Testis (tissue), 3 donors: ENCODE results near the gene EIF3C. TPM values are rescaled to one million over a fixed set of nuclear protein-coding genes. Genes with fewer than 3 reads are reported as not detected.
"Not testable (repeated sequence)": the region's sequence is repeated elsewhere in the genome, so short reads cannot be mapped to it uniquely, and the experiment has no call there.

Source experiments
- DNase-seq: peaks from one replicate; pipeline ENCODE4 v3.0.0-alpha.2; 2019
- H3K27ac ChIP-seq, 2 donors: fragments of 200-600 bp; sonication (generic); one replicate each; pipeline ENCODE4 v1.5.1; 2019
- H3K27me3 ChIP-seq: fragments of 200-600 bp; sonication (generic); one replicate; pipeline ENCODE4 v1.5.1; 2019
- H3K36me3 ChIP-seq: fragments of 200-600 bp; sonication (generic); one replicate; pipeline ENCODE4 v1.5.1; 2017; ENCODE audit warnings: low read depth; ENCODE audit errors: missing control alignments
- H3K4me1 ChIP-seq: fragments of 200-600 bp; sonication (generic); one replicate; pipeline ENCODE4 v1.5.1; 2019
- H3K4me3 ChIP-seq, 2 donors: fragments of 200-600 bp; sonication (generic); one replicate each; pipeline ENCODE4 v1.5.1; 2017 to 2019
- H3K9me3 ChIP-seq: fragments of 200-600 bp; sonication (generic); one replicate; pipeline ENCODE4 v1.5.1; 2017
- WGBS, 2 donors: methylation state at CpG; one replicate each; pipeline ENCODE4 v1.1.5; 2018; 5-methylcytosine and 5-hydroxymethylcytosine counted together
- intact Hi-C: fragments of 100-400 bp; cut with DNase I; formaldehyde crosslinking; loops from one replicate; pipeline ENCODE4 v1.15.1; 2023; ENCODE audit warnings: low total_unique reads
- microRNA-seq, 2 donors: library from miRNA; unstranded; fragments of <30 nt; microRNA quantifications; one replicate each; pipeline ENCODE4, GENCODE V29; 2016; ENCODE audit warnings: borderline number of aligned reads in 2 of 2, borderline replicate concordance in 1 of 2
- polyA plus RNA-seq: library from polyadenylated mRNA; stranded (reverse); fragments of 350-450 nt; fragmentation: Illumina TruSeq; extraction: RNeasy Lipid Tissue Mini Kit (QIAGEN cat#74804); gene quantifications from one replicate; pipeline ENCODE4 v1.2.3, GENCODE V29; 2014; ENCODE audit warnings: low read depth, low replicate concordance; ENCODE audit not compliant: insufficient read depth
- small RNA-seq, 2 donors: library from RNA; depleted of rRNA; stranded (forward); fragments of <200 nt; gene quantifications; one replicate each; pipeline ENCODE3, GENCODE V24; 2016
- total RNA-seq, 2 donors: library from RNA; depleted of rRNA; stranded (reverse); fragments of >200 nt; gene quantifications; one replicate each; pipeline ENCODE4 v1.2.3, GENCODE V29; 2016

The EIF3C gene
- total and polyA plus RNA-seq, 3 donors from 2014 or later = 358 to 515 (median 497) TPM

- H3K4me3 ChIP-seq, H3K27me3 ChIP-seq, H3K9me3 ChIP-seq, H3K4me1 ChIP-seq, DNase-seq, intact Hi-C loops, H3K27ac ChIP-seq, H3K36me3 ChIP-seq: not testable (repeated sequence)
- WGBS, 2 donors = no CpG with 5 or more reads among the region's 6 CpGs
Measured at GRCh38 chr16:28781697-28782096, 70.4 kb downstream of the EIF3C start.

- H3K9me3 ChIP-seq, intact Hi-C loops, H3K4me3 ChIP-seq, H3K27ac ChIP-seq, DNase-seq, H3K27me3 ChIP-seq, H3K36me3 ChIP-seq, H3K4me1 ChIP-seq: not testable (repeated sequence)
- no CpG with 5 or more reads among the region's 4 CpGs for WGBS, 2 donors
Measured at GRCh38 chr16:28782357-28782756, 71.1 kb downstream of the EIF3C start.

Small RNA genes within 50 kb of the gene (microRNA-seq; reads per million reads assigned to microRNA genes)
- gene MIR6862-2 = 0 reads per million in 2 donors

Small RNA genes within 50 kb of the gene (small RNA-seq; reads per million reads assigned to genes)
- gene MIR6862-2 = 0 reads per million in 2 donors

Other genes starting within 250 kb of the EIF3C start
- gene NPIPB7, start 239.1 kb upstream of the EIF3C start, total RNA-seq = 10 to 100 TPM in 1 of 2 donors, 1 to 10 TPM in 1; 2.0 to 10.5 TPM
- 25.3 TPM for gene NPIPB7, start 239.1 kb upstream of the EIF3C start, polyA plus RNA-seq
- 10 to 100 TPM; 25.4 to 50.2 TPM for gene CLN3, start 219.4 kb upstream of the EIF3C start, total RNA-seq
- gene CLN3, start 219.4 kb upstream of the EIF3C start, polyA plus RNA-seq = 23.3 TPM
- 1 to 10 TPM; 2.1 to 3.1 TPM for gene APOBR, start 216.8 kb upstream of the EIF3C start, total RNA-seq
- 2.9 TPM for gene APOBR, start 216.8 kb upstream of the EIF3C start, polyA plus RNA-seq
- 1 to 10 TPM in 1 of 2 donors, not detected in 1; 1.8 TPM for gene IL27, start 204.6 kb upstream of the EIF3C start, total RNA-seq
- gene IL27, start 204.6 kb upstream of the EIF3C start, polyA plus RNA-seq = 1.1 TPM
- gene NUPR1, start 172.5 kb upstream of the EIF3C start, total RNA-seq = 10 to 100 TPM; 38.0 to 46.6 TPM
- gene NUPR1, start 172.5 kb upstream of the EIF3C start, polyA plus RNA-seq = 159 TPM
- 10 to 100 TPM; 82.3 to 94.5 TPM for gene SGF29, start 157.5 kb upstream of the EIF3C start, total RNA-seq
- gene SGF29, start 157.5 kb upstream of the EIF3C start, polyA plus RNA-seq = 76.7 TPM
- gene SULT1A2, start 114.4 kb upstream of the EIF3C start, total RNA-seq = 1 to 10 TPM; 1.1 to 2.5 TPM
- 0.96 TPM for gene SULT1A2, start 114.4 kb upstream of the EIF3C start, polyA plus RNA-seq
- gene SULT1A1, start 101.4 kb upstream of the EIF3C start, total RNA-seq = 10 to 100 TPM; 34.9 to 42.6 TPM
- gene SULT1A1, start 101.4 kb upstream of the EIF3C start, polyA plus RNA-seq = 50.9 TPM
- gene NPIPB8, start 73.4 kb upstream of the EIF3C start, total RNA-seq = 10 to 100 TPM in 1 of 2 donors, 1 to 10 TPM in 1; 5.8 to 11.5 TPM
- 13.5 TPM for gene NPIPB8, start 73.4 kb upstream of the EIF3C start, polyA plus RNA-seq
- gene NPIPB9, start 40.3 kb downstream of the EIF3C start, total RNA-seq = 10 to 100 TPM; 12.6 to 21.3 TPM
- 11.3 TPM for gene NPIPB9, start 40.3 kb downstream of the EIF3C start, polyA plus RNA-seq
- 100 to 1,000 TPM; 242 to 345 TPM for gene ATXN2L, start 111.5 kb downstream of the EIF3C start, total RNA-seq
- gene ATXN2L, start 111.5 kb downstream of the EIF3C start, polyA plus RNA-seq = 521 TPM
- gene TUFM, start 134.9 kb downstream of the EIF3C start, total RNA-seq = 100 to 1,000 TPM; 134 to 140 TPM
- gene TUFM, start 134.9 kb downstream of the EIF3C start, polyA plus RNA-seq = 213 TPM
- 10 to 100 TPM; 90.2 to 97.4 TPM for gene SH2B1, start 152.4 kb downstream of the EIF3C start, total RNA-seq
- 51.4 TPM for gene SH2B1, start 152.4 kb downstream of the EIF3C start, polyA plus RNA-seq
- gene ATP2A1, start 167.0 kb downstream of the EIF3C start, total RNA-seq = 10 to 100 TPM; 12.2 to 17.3 TPM
- 9.1 TPM for gene ATP2A1, start 167.0 kb downstream of the EIF3C start, polyA plus RNA-seq
- 10 to 100 TPM; 43.3 to 51.8 TPM for gene RABEP2, start 213.8 kb downstream of the EIF3C start, total RNA-seq
- 14.2 TPM for gene RABEP2, start 213.8 kb downstream of the EIF3C start, polyA plus RNA-seq
- gene CD19, start 220.5 kb downstream of the EIF3C start, total RNA-seq = 1 to 10 TPM; 2.0 to 4.3 TPM
- gene CD19, start 220.5 kb downstream of the EIF3C start, polyA plus RNA-seq = 7.7 TPM
- 100 to 1,000 TPM in 1 of 2 donors, 10 to 100 TPM in 1; 81.1 to 111 TPM for gene NFATC2IP, start 239.5 kb downstream of the EIF3C start, total RNA-seq
- gene NFATC2IP, start 239.5 kb downstream of the EIF3C start, polyA plus RNA-seq = 69.0 TPM